ENCODE measurements around the gene GAGE13. TPM values are rescaled to one million over a fixed set of nuclear protein-coding genes. Genes with fewer than 3 reads are reported as not detected.
"Not testable (repeated sequence)": the region's sequence is repeated elsewhere in the genome, so short reads cannot be mapped to it uniquely, and the experiment has no call there.

GAGE13 gene
- total RNA-seq, 1 donor from 2014 or later, result not detected

DNA sequence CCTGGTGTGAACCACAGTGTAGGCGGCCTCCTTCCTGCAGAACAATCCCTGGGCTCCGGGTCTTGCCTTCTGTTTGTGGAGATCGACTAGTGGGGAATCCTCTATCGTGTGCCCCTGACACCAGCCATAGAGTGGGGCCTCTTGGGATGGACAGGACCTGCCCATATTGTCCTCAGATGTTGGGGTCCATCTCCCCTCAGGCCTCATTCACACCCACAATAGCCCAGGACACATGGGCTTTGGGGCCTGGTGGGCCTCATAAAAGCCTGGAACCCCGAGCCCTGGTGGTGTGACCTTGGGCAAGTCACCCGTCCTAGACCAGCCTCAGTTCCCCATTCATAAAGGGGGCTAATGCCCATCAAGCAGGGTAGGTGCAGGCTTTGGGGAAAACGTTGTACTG is 41.2 kb upstream of the GAGE13 start:
- TF ChIP-seq, protein P1, sequence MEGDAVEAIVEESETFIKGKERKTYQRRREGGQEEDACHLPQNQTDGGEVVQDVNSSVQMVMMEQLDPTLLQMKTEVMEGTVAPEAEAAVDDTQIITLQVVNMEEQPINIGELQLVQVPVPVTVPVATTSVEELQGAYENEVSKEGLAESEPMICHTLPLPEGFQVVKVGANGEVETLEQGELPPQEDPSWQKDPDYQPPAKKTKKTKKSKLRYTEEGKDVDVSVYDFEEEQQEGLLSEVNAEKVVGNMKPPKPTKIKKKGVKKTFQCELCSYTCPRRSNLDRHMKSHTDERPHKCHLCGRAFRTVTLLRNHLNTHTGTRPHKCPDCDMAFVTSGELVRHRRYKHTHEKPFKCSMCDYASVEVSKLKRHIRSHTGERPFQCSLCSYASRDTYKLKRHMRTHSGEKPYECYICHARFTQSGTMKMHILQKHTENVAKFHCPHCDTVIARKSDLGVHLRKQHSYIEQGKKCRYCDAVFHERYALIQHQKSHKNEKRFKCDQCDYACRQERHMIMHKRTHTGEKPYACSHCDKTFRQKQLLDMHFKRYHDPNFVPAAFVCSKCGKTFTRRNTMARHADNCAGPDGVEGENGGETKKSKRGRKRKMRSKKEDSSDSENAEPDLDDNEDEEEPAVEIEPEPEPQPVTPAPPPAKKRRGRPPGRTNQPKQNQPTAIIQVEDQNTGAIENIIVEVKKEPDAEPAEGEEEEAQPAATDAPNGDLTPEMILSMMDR (IDR thresholded peaks at IDR 0.05), result no peak
- Mint-ChIP-seq H3K4me3 (ENCODE audit: unreplicated experiment) (no peak overlapping the region), H3K27ac (ENCODE audit: unreplicated experiment) (no peak overlapping the region), H3K36me3 (ENCODE audit: low read depth) (no peaks in the 10 kb centered on the region), H3K27me3 (ENCODE audit: low read depth) (no peaks in the 10 kb centered on the region), H3K9me3 (ENCODE audit: low read depth) (peaks cover 6% of the 10 kb centered on the region), H3K4me1 (ENCODE audit: low read depth) (no peaks in the 10 kb centered on the region)
- DNase-seq (ENCODE audit: low spot score), result no peak

DNA sequence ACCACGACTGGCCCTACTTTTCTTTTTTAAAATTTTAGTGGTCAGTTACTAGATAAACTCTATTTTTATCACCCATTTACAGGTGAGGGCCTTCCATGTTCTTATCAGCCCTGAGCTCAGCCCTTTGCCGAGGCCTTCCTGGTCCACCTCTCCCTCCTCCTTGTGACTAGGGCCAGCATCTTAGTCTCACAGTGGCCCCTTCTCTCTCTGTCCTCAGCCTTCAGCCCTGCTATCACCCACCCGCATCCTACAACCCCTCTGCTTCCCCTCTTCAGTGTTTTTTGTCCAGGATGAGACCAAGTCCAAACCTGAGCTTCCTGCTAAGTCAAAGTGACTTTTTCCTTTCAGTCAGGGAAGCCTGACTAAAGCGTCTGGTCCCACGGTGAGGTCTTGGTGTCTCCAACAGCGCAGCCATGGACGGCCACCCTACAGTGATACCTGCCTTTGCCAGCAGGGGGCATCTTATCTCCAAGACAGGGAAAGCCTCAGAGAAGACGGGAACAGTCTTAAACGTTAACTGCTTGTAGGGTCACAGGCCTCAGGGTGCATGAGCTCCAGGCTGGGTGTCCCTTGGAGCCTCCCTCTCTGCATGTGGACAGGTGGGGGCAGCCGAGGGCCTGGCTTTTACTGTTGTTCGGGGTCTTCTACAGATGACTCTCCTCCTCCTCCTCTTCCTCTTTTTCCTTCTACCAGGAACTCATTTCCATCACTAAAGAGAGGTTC is 39.6 kb upstream of the GAGE13 start:
- H3K36me3 Mint-ChIP-seq (ENCODE audit: low read depth), result no peaks in the 10 kb centered on the region
- H3K4me1 Mint-ChIP-seq (ENCODE audit: low read depth), result no peaks in the 10 kb centered on the region
- H3K27ac Mint-ChIP-seq (ENCODE audit: unreplicated experiment), result no peak overlapping the region
- DNase-seq (ENCODE audit: low spot score), result no peak
- TF ChIP-seq, protein P1 (IDR thresholded peaks at IDR 0.05), result peak; percentile 77
- H3K9me3 Mint-ChIP-seq (ENCODE audit: low read depth), result peaks cover 11% of the 10 kb centered on the region
- H3K27me3 Mint-ChIP-seq (ENCODE audit: low read depth), result no peaks in the 10 kb centered on the region
- H3K4me3 Mint-ChIP-seq (ENCODE audit: unreplicated experiment), result no peak overlapping the region

DNA sequence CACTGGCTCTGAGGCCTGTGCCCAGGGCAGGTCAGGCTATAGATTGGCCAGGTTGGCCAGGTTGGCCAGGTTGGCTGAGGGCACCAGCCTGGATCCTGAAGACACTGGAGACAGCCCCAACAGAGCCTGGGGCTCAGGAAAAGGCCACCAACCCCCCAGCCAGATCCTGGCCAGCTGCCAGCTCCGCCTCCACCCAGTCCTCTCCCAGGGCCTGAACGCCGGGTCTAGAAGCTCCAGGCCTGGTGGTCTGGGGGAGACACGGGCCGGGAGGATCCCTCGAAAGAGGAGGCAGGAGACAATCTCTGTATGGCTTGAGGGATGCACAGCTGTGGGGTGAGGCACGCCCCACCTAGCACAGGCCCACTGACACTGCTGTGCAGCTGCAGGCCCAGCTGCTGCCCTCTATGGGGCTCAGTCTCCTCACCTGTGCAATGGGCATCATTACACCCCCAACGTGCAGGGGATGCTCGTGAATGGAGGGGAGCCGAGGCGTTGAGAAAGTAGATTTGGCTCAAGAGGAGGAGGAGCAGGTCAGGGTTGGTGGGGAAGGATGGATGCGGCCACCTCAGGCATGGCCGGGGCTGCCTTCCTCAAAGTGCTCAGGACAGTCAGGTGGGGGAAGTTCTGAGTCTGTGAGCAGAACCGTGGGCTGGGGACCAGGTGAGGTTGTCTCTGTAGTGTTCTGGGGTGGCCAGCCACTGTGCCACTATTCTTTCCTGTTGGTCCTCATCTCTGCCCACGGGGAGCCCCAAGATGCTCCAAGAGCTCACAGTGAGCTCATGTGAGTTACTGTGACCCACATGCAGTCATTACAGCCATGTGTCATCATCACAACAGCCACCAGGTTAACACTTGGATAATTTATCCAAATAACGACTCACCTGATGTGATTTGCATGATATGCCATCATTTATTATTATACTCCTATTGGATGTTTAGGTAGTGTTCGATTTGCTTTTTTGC is 38.7 kb upstream of the GAGE13 start:
- no peaks in the 10 kb centered on the region for H3K27me3 Mint-ChIP-seq (ENCODE audit: low read depth)
- H3K27ac Mint-ChIP-seq (ENCODE audit: unreplicated experiment), result no peak overlapping the region
- no peaks in the 10 kb centered on the region for H3K4me1 Mint-ChIP-seq (ENCODE audit: low read depth)
- TF ChIP-seq, protein P1 (IDR thresholded peaks at IDR 0.05), result no peak
- DNase-seq (ENCODE audit: low spot score), result no peak
- no peaks in the 10 kb centered on the region for H3K36me3 Mint-ChIP-seq (ENCODE audit: low read depth)
- peaks cover 9% of the 10 kb centered on the region for H3K9me3 Mint-ChIP-seq (ENCODE audit: low read depth)
- H3K4me3 Mint-ChIP-seq (ENCODE audit: unreplicated experiment), result no peak overlapping the region

DNA sequence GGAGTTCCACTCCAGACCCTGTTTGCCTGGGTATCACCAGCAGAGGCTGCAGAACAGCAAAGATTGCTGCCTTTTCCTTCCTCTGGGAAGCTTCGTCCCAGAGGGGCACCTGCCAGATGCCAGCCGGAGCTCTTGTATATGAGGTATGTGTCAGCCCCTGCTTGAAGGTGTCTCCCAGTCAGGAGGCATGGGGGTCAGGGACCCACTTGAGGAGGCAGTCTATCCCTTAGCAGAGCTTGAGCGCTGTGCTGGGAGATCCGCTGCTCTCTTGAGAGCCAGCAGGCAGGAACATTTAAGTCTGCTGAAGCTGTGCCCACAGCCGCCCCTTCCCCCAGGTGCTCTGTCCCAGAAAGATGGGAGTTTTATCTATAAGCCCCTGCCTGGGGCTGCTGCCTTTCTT is 32.1 kb upstream of the GAGE13 start:
- not testable (repeated sequence) for DNase-seq (ENCODE audit: low spot score); H3K27me3 Mint-ChIP-seq (ENCODE audit: low read depth); H3K27ac Mint-ChIP-seq (ENCODE audit: unreplicated experiment); H3K9me3 Mint-ChIP-seq (ENCODE audit: low read depth); H3K4me3 Mint-ChIP-seq (ENCODE audit: unreplicated experiment); H3K36me3 Mint-ChIP-seq (ENCODE audit: low read depth); H3K4me1 Mint-ChIP-seq (ENCODE audit: low read depth)

DNA sequence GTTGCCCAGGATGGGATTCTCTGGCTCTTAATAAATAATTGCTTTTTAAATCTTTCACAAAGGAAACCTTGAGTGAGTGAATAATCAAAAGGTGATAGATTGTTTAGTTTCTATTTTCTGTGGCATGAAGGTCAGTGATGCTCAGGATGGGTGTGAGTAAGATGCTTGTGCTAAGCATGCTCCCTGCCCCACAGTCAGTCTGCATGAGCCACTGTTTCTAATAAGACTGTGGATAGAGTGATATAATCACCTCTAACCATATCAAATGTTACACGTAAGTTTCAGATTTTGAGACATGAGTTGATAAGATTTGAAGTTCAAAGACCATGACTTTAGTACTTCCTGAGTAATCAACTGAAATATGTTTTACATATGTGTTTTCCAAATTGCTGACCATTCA is 30.7 kb upstream of the GAGE13 start:
- Mint-ChIP-seq H3K27me3 (ENCODE audit: low read depth) (no peaks in the 10 kb centered on the region), H3K27ac (ENCODE audit: unreplicated experiment) (no peak overlapping the region), H3K4me1 (ENCODE audit: low read depth) (no peaks in the 10 kb centered on the region), H3K4me3 (ENCODE audit: unreplicated experiment) (no peak overlapping the region), H3K9me3 (ENCODE audit: low read depth) (peaks cover 9% of the 10 kb centered on the region), H3K36me3 (ENCODE audit: low read depth) (no peaks in the 10 kb centered on the region)
- TF ChIP-seq, protein P1 (IDR thresholded peaks at IDR 0.05), result no peak
- no peak for DNase-seq (ENCODE audit: low spot score)
